K562 (cell line): ENCODE data around the gene CASKIN1. TPM values are rescaled to one million over a fixed set of nuclear protein-coding genes. Genes with fewer than 3 reads are reported as not detected.

Experiments
- FOSL1 ChIP-seq: fragments of 200-800 bp; sonication (Bioruptor generic); conservative IDR thresholded peaks from 2 replicates; pipeline ENCODE4 v1.6.1; 2016; ENCODE audit warnings: missing genetic modification characterization, missing compliant biosample characterization
- KDM5B ChIP-seq: fragments of 200-600 bp; sonication (generic); IDR thresholded peaks from 2 replicates; pipeline ENCODE4 v1.6.1; 2012; ENCODE audit warnings: low read depth, mild to moderate bottlenecking, moderate library complexity, low read length, control low read depth, inconsistent platforms; ENCODE audit not compliant: insufficient replicate concordance
- NFIC ChIP-seq: fragments of 450-650 bp; IDR thresholded peaks from 2 replicates; pipeline ENCODE4 v1.6.1; 2017; ENCODE audit warnings: mild to moderate bottlenecking, inconsistent platforms
- RBBP5 ChIP-seq: fragments of 200-600 bp; sonication (generic); IDR thresholded peaks from 2 replicates; pipeline ENCODE4 v1.6.1; 2012; ENCODE audit warnings: borderline replicate concordance, mild to moderate bottlenecking, low read length, control low read depth, inconsistent platforms; ENCODE audit not compliant: insufficient read depth, poor library complexity, severe bottlenecking
- SIN3B ChIP-seq: fragments of 450-650 bp; IDR thresholded peaks from 2 replicates; pipeline ENCODE4 v1.6.1; 2017; ENCODE audit warnings: low read depth, mild to moderate bottlenecking, moderate library complexity
- SMAD4 ChIP-seq: fragments of 250-450 bp; sonication (Bioruptor Pico); conservative IDR thresholded peaks from 2 replicates; pipeline ENCODE4 v1.8.0; 2021; ENCODE audit warnings: inconsistent platforms, mild to moderate bottlenecking, moderate library complexity
- TEAD4 ChIP-seq, 2 experiments: sonication (generic) in 1 of 2; formaldehyde crosslinking in 1 of 2; IDR thresholded peaks; 2 replicates each; pipeline versions ENCODE4 v1.6.1 to v1.8.0; 2012 to 2022; ENCODE audit warnings: borderline replicate concordance in 1 of 2, inconsistent platforms in 1 of 2, low read length in 1 of 2, mild to moderate bottlenecking in 1 of 2, missing genetic modification reagents in 1 of 2
- ZBTB7A ChIP-seq: IDR thresholded peaks from 2 replicates; pipeline ENCODE4 v1.6.1; 2011; ENCODE audit warnings: low read depth, mild to moderate bottlenecking, low read length, moderate library complexity, borderline replicate concordance; ENCODE audit not compliant: control insufficient read depth
- polyA plus RNA-seq, 8 experiments: library from polyadenylated mRNA; depleted of rRNA in 4 of 8; stranded (reverse) in 5 of 8; unstranded in 3 of 8; fragments of >200 nt; fragmentation: Nextera tagmentation in 2 of 8; fragmentation: Illumina TruSeq in 1 of 8; extraction: Ambion mirVana in 2 of 8; extraction: Trizol in 1 of 8; gene quantifications; 2 replicates each; pipeline versions ENCODE4 v1.2.1 to v1.2.3, GENCODE V29; 2011 to 2014; ENCODE audit warnings: inconsistent platforms in 1 of 8, missing spikeins in 1 of 8
- total RNA-seq, 7 experiments: library from RNA; depleted of rRNA in 6 of 7; stranded (reverse); fragments of >200 nt in 6 of 7; fragmentation: Illumina TruSeq in 2 of 7; extraction: Trizol in 2 of 7; gene quantifications; 2 replicates each; pipeline versions ENCODE4 v1.2.1 to v1.2.3, GENCODE V29; 2011 to 2021; ENCODE audit warnings: low replicate concordance in 1 of 7
- TF ChIP-seq, protein P1 (sequence below): fragments of 450-650 bp; formaldehyde crosslinking; IDR thresholded peaks from 2 replicates; pipeline ENCODE4 v1.4.0; 2022; ENCODE audit warnings: missing genetic modification characterization
- TF ChIP-seq, protein P2 (sequence below), 2 experiments: fragments of 450-650 bp; formaldehyde crosslinking in 1 of 2; IDR thresholded peaks; 2 replicates each; pipeline versions ENCODE4 v1.4.0 to v1.6.1; 2014 to 2020; ENCODE audit warnings: mild to moderate bottlenecking in 2 of 2, borderline replicate concordance in 1 of 2, low read depth in 1 of 2
- TF ChIP-seq, protein P3 (sequence below): IDR thresholded peaks from 2 replicates; pipeline ENCODE4 v1.6.1; 2016; ENCODE audit warnings: missing genetic modification characterization, missing compliant biosample characterization

The CASKIN1 gene
- total and polyA plus RNA-seq, 9 of the 15 experiments (the other 6 are each of a cell fraction or from before 2014, with no cell fraction given), result 0.15 to 4.5 (median 1.5) TPM; not detected in 2

DNA sequence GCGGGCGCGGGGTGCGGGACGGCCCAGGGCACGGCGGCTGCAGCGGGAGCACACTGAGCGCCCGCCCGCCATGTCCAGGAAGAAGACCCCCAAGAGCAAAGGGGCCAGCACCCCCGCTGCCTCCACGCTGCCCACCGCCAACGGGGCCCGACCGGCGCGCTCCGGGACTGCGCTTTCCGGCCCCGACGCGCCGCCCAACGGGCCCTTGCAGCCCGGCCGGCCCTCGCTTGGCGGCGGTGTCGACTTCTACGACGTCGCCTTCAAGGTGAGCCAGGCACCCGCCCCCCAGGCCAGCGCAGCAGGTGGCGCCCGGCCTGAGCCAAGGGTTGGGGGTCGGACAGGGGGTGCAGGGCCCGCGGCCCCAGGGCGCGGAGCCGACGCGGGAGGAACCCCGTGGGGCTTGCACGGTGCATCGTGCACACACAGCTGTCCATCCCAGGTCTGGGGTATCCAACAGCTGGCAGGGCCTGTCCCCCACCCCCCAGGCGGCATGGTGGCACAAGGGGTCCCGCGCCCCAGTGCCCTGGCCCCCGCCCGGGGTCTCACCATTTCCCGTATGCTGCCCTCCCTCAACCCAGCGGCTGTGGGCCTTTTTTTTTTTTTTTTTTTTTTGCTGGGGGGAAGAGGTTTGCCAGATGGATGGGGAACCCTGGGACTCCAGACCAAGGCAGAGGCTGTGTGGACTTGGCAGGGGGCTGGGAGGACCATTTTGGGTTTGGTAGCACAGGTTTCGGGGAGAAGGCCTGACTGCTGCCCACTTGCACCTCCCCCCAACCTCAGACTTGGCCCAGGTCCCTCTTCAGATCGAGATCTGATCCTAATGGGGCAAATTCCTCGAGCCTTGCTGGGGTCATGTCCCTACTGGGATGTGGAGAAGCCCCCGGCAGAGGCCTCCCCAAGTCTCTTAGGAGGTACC lies 47.4 kb downstream of the CASKIN1 start (continued):
- no peak for TF ChIP-seq TEAD4 (IDR thresholded peaks at IDR 0.05; ENCODE audit: low read length)
- TF ChIP-seq TEAD4 (CRISPR knock-in tag; IDR thresholded peaks at IDR 0.05; ENCODE audit: borderline replicate concordance), result 0 out of 2 replicates have a peak, but pooled peaks have one; percentile 12
- TF ChIP-seq, protein P1, sequence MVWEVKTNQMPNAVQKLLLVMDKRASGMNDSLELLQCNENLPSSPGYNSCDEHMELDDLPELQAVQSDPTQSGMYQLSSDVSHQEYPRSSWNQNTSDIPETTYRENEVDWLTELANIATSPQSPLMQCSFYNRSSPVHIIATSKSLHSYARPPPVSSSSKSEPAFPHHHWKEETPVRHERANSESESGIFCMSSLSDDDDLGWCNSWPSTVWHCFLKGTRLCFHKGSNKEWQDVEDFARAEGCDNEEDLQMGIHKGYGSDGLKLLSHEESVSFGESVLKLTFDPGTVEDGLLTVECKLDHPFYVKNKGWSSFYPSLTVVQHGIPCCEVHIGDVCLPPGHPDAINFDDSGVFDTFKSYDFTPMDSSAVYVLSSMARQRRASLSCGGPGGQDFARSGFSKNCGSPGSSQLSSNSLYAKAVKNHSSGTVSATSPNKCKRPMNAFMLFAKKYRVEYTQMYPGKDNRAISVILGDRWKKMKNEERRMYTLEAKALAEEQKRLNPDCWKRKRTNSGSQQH (CRISPR knock-in tag), result no peak
- TF ChIP-seq ZBTB7A, result peak; percentile 81; the same call in 1 of the 2 replicates
- peak; percentile 83 for TF ChIP-seq SMAD4 (CRISPR knock-in tag)
- TF ChIP-seq FOSL1 (tag), result no peak
- TF ChIP-seq RBBP5, result peak; percentile 43
- TF ChIP-seq SIN3B, result peak; percentile 67; the same call in 1 of the 2 replicates
- TF ChIP-seq, protein P2, sequence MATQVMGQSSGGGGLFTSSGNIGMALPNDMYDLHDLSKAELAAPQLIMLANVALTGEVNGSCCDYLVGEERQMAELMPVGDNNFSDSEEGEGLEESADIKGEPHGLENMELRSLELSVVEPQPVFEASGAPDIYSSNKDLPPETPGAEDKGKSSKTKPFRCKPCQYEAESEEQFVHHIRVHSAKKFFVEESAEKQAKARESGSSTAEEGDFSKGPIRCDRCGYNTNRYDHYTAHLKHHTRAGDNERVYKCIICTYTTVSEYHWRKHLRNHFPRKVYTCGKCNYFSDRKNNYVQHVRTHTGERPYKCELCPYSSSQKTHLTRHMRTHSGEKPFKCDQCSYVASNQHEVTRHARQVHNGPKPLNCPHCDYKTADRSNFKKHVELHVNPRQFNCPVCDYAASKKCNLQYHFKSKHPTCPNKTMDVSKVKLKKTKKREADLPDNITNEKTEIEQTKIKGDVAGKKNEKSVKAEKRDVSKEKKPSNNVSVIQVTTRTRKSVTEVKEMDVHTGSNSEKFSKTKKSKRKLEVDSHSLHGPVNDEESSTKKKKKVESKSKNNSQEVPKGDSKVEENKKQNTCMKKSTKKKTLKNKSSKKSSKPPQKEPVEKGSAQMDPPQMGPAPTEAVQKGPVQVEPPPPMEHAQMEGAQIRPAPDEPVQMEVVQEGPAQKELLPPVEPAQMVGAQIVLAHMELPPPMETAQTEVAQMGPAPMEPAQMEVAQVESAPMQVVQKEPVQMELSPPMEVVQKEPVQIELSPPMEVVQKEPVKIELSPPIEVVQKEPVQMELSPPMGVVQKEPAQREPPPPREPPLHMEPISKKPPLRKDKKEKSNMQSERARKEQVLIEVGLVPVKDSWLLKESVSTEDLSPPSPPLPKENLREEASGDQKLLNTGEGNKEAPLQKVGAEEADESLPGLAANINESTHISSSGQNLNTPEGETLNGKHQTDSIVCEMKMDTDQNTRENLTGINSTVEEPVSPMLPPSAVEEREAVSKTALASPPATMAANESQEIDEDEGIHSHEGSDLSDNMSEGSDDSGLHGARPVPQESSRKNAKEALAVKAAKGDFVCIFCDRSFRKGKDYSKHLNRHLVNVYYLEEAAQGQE (IDR thresholded peaks at IDR 0.05; ENCODE audit: borderline replicate concordance), result 0 out of 2 replicates have a peak, but pooled peaks have one; percentile 19
- TF ChIP-seq, protein P2 (CRISPR knock-in tag; IDR thresholded peaks at IDR 0.05; ENCODE audit: low read depth), result no peak
- peak; percentile 26 for TF ChIP-seq NFIC
- TF ChIP-seq KDM5B, result peak; percentile 2
- TF ChIP-seq, protein P3, sequence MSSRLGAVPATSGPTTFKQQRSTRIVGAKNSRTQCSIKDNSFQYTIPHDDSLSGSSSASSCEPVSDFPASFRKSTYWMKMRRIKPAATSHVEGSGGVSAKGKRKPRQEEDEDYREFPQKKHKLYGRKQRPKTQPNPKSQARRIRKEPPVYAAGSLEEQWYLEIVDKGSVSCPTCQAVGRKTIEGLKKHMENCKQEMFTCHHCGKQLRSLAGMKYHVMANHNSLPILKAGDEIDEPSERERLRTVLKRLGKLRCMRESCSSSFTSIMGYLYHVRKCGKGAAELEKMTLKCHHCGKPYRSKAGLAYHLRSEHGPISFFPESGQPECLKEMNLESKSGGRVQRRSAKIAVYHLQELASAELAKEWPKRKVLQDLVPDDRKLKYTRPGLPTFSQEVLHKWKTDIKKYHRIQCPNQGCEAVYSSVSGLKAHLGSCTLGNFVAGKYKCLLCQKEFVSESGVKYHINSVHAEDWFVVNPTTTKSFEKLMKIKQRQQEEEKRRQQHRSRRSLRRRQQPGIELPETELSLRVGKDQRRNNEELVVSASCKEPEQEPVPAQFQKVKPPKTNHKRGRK (tag), result no peak
